HEK293 (cell line): ENCODE results near the gene RRAS.

Source experiments
- CTCF ChIA-PET: fragments of 350-600 bp; formaldehyde crosslinking; extraction: SDS; loops from one replicate; lab custom pipeline; 2021; ENCODE audit warnings: antibody characterized with exemption; lab: Yijun Ruan, JAX
- POLR2A ChIA-PET: fragments of 300-600 bp; formaldehyde crosslinking; extraction: SDS; loops from one replicate; lab custom pipeline; 2020; ENCODE audit warnings: antibody characterized with exemption, inconsistent platforms; lab: Yijun Ruan, JAX
- H3K27ac ChIP-seq: fragments of 200-500 bp; sonication (Bioruptor generic); 2 replicates; pipeline ENCODE4 v1.5.1; 2014; ENCODE audit warnings: low read depth, low read length, control low read depth, inconsistent platforms; ENCODE audit errors: extremely low read depth
- H3K36me3 ChIP-seq, 2 experiments: fragments of 200-500 bp in 1 of 2; sonication (Bioruptor generic) in 1 of 2; 1 replicate in 1 of 2; 2 replicates in 1 of 2; pipeline ENCODE4 v1.5.1; 2014 to 2017; ENCODE audit warnings: inconsistent platforms in 2 of 2, low read length in 2 of 2; ENCODE audit not compliant: control insufficient read depth in 2 of 2, insufficient read depth in 1 of 2
- H3K4me1 ChIP-seq: fragments of 200-500 bp; sonication (Bioruptor generic); 2 replicates; pipeline ENCODE4 v1.5.1; 2014; ENCODE audit warnings: mild to moderate bottlenecking, low read length, inconsistent platforms; ENCODE audit not compliant: control insufficient read depth, insufficient read depth
- H3K4me3 ChIP-seq: 2 replicates; pipeline ENCODE4 v1.5.1; 2011; ENCODE audit warnings: low read depth, mild to moderate bottlenecking, control low read depth, low read length, moderate library complexity
- H3K9me3 ChIP-seq: fragments of 200-500 bp; sonication (Bioruptor generic); 2 replicates; pipeline ENCODE4 v1.5.1; 2014; ENCODE audit warnings: low read depth, low read length, inconsistent platforms; ENCODE audit not compliant: control insufficient read depth, insufficient read depth
- FEZF1 ChIP-seq: fragments of 450-650 bp; formaldehyde crosslinking; IDR thresholded peaks from 2 replicates; pipeline ENCODE4 v1.5.1; 2016; ENCODE audit warnings: missing biosample characterization, missing genetic modification characterization
- MEIS1 ChIP-seq: sonication (generic); formaldehyde crosslinking; IDR thresholded peaks from 2 replicates; pipeline ENCODE4 v1.8.1; 2022; ENCODE audit warnings: missing genetic modification reagents, mild to moderate bottlenecking, borderline replicate concordance
- SETDB1 ChIP-seq: IDR thresholded peaks from one replicate; pipeline ENCODE4 v1.6.1; 2017; ENCODE audit warnings: mild to moderate bottlenecking, low read length, moderate library complexity, mixed read lengths; ENCODE audit not compliant: insufficient read length
- YY1 ChIP-seq: fragments of 450-650 bp; formaldehyde crosslinking; IDR thresholded peaks from 2 replicates; pipeline ENCODE4 v1.5.1; 2018; ENCODE audit warnings: missing biosample characterization, missing genetic modification characterization
- ZNF112 ChIP-seq: fragments of 450-650 bp; formaldehyde crosslinking; IDR thresholded peaks from 2 replicates; pipeline ENCODE4 v1.5.0; 2017; ENCODE audit warnings: missing biosample characterization, missing genetic modification characterization
- ZNF114 ChIP-seq: fragments of 450-650 bp; formaldehyde crosslinking; IDR thresholded peaks from 2 replicates; pipeline ENCODE4 v1.5.0; 2017; ENCODE audit warnings: missing biosample characterization, missing genetic modification characterization
- ZNF211 ChIP-seq: fragments of 450-650 bp; formaldehyde crosslinking; IDR thresholded peaks from 2 replicates; pipeline ENCODE4 v1.5.1; 2016; ENCODE audit warnings: low read depth, missing biosample characterization, missing genetic modification characterization
- ZNF274 ChIP-seq, 2 experiments: fragments of 200-500 bp in 1 of 2; fragments of 450-650 bp in 1 of 2; sonication (Bioruptor generic) in 1 of 2; formaldehyde crosslinking in 1 of 2; IDR thresholded peaks; 2 replicates each; pipeline versions ENCODE4 v1.5.1 to v1.6.1; 2014 to 2016; ENCODE audit warnings: borderline replicate concordance in 1 of 2, inconsistent platforms in 1 of 2, low read length in 1 of 2, missing biosample characterization in 1 of 2, missing genetic modification characterization in 1 of 2
- ZNF394 ChIP-seq: fragments of 450-650 bp; formaldehyde crosslinking; IDR thresholded peaks from 2 replicates; pipeline ENCODE4 v1.5.1; 2016; ENCODE audit warnings: missing biosample characterization, missing genetic modification characterization, mild to moderate bottlenecking, moderate library complexity, borderline replicate concordance
- ZNF433 ChIP-seq: fragments of 450-650 bp; formaldehyde crosslinking; IDR thresholded peaks from 2 replicates; pipeline ENCODE4 v1.5.1; 2016; ENCODE audit warnings: missing biosample characterization, missing genetic modification characterization, low read depth
- ZNF626 ChIP-seq: fragments of 450-650 bp; sonication (Bioruptor Pico); formaldehyde crosslinking; IDR thresholded peaks from 2 replicates; pipeline ENCODE4 v1.5.1; 2018; ENCODE audit warnings: missing biosample characterization, missing genetic modification characterization, inconsistent platforms
- ZNF654 ChIP-seq: fragments of 450-650 bp; formaldehyde crosslinking; IDR thresholded peaks from 2 replicates; pipeline ENCODE4 v1.5.1; 2016; ENCODE audit warnings: low read depth, missing biosample characterization, missing genetic modification characterization
- ZNF660 ChIP-seq: fragments of 450-650 bp; IDR thresholded peaks from 2 replicates; pipeline ENCODE4 v1.5.1; 2018; ENCODE audit warnings: missing biosample characterization, mild to moderate bottlenecking, missing genetic modification characterization
- ZNF670 ChIP-seq: fragments of 450-650 bp; formaldehyde crosslinking; IDR thresholded peaks from 2 replicates; pipeline ENCODE4 v1.5.1; 2016; ENCODE audit warnings: missing biosample characterization, missing genetic modification characterization, low read depth
- ZNF791 ChIP-seq: fragments of 450-650 bp; formaldehyde crosslinking; IDR thresholded peaks from 2 replicates; pipeline ENCODE4 v1.5.1; 2016; ENCODE audit warnings: missing biosample characterization, missing genetic modification characterization
- TF ChIP-seq, protein P1 (sequence below): fragments of 450-650 bp; formaldehyde crosslinking; IDR thresholded peaks from 2 replicates; pipeline ENCODE4 v1.5.1; 2016; ENCODE audit warnings: missing biosample characterization, missing genetic modification characterization, borderline replicate concordance
- TF ChIP-seq, protein P2 (sequence below): fragments of 450-650 bp; formaldehyde crosslinking; IDR thresholded peaks from 2 replicates; pipeline ENCODE4 v1.5.1; 2016; ENCODE audit warnings: missing biosample characterization, missing genetic modification characterization
- TF ChIP-seq, protein P3 (sequence below): fragments of 450-650 bp; formaldehyde crosslinking; IDR thresholded peaks from 2 replicates; pipeline ENCODE4 v1.5.1; 2016; ENCODE audit warnings: missing biosample characterization, missing genetic modification characterization
- TF ChIP-seq, protein P4 (sequence below): fragments of 450-650 bp; formaldehyde crosslinking; IDR thresholded peaks from 2 replicates; pipeline ENCODE4 v1.5.1; 2016; ENCODE audit warnings: missing biosample characterization, missing genetic modification characterization
- TF ChIP-seq, protein P5 (sequence below): fragments of 450-650 bp; formaldehyde crosslinking; IDR thresholded peaks from 2 replicates; pipeline ENCODE4 v1.5.1; 2016; ENCODE audit warnings: missing biosample characterization, missing genetic modification characterization
- TF ChIP-seq, protein P6 (sequence below): fragments of 450-650 bp; formaldehyde crosslinking; IDR thresholded peaks from 2 replicates; pipeline ENCODE4 v1.5.1; 2017; ENCODE audit warnings: missing biosample characterization, missing genetic modification characterization

RRAS gene

DNA sequence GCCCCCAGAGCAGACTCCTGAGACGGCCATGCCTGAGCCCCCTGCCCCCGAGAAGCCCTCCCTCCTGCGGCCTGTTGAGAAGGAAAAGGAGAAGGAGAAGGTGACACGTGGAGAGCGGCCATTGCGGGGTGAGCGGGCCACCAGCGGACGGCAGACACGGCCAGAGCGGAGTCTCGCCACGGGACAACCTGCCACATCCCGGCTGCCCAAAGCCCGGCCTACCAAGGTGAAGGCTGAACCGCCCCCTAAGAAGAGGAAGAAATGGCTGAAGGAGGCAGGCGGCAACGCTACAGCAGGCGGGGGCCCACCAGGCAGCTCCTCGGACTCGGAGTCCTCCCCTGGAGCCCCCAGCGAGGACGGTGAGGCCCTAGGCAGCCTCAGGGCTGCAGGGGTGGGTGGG lies 24.1 kb downstream of the RRAS start (continued):
- TF ChIP-seq, protein P1, sequence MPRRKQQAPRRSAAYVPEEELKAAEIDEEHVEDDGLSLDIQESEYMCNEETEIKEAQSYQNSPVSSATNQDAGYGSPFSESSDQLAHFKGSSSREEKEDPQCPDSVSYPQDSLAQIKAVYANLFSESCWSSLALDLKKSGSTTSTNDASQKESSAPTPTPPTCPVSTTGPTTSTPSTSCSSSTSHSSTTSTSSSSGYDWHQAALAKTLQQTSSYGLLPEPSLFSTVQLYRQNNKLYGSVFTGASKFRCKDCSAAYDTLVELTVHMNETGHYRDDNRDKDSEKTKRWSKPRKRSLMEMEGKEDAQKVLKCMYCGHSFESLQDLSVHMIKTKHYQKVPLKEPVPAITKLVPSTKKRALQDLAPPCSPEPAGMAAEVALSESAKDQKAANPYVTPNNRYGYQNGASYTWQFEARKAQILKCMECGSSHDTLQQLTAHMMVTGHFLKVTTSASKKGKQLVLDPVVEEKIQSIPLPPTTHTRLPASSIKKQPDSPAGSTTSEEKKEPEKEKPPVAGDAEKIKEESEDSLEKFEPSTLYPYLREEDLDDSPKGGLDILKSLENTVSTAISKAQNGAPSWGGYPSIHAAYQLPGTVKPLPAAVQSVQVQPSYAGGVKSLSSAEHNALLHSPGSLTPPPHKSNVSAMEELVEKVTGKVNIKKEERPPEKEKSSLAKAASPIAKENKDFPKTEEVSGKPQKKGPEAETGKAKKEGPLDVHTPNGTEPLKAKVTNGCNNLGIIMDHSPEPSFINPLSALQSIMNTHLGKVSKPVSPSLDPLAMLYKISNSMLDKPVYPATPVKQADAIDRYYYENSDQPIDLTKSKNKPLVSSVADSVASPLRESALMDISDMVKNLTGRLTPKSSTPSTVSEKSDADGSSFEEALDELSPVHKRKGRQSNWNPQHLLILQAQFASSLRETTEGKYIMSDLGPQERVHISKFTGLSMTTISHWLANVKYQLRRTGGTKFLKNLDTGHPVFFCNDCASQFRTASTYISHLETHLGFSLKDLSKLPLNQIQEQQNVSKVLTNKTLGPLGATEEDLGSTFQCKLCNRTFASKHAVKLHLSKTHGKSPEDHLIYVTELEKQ (tag by site-specific recombination): no peak
- TF ChIP-seq ZNF433 (tag by site-specific recombination) (no peak), YY1 (tag by site-specific recombination) (no peak), SETDB1 (no peak), MEIS1 (CRISPR knock-in tag) (no peak), ZNF112 (tag by site-specific recombination) (no peak)
- TF ChIP-seq, protein P2, sequence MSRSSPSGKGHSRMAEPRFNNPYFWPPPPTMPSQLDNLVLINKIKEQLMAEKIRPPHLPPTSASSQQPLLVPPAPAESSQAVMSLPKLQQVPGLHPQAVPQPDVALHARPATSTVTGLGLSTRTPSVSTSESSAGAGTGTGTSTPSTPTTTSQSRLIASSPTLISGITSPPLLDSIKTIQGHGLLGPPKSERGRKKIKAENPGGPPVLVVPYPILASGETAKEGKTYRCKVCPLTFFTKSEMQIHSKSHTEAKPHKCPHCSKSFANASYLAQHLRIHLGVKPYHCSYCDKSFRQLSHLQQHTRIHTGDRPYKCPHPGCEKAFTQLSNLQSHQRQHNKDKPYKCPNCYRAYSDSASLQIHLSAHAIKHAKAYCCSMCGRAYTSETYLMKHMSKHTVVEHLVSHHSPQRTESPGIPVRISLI (tag by site-specific recombination): no peak
- TF ChIP-seq, protein P3, sequence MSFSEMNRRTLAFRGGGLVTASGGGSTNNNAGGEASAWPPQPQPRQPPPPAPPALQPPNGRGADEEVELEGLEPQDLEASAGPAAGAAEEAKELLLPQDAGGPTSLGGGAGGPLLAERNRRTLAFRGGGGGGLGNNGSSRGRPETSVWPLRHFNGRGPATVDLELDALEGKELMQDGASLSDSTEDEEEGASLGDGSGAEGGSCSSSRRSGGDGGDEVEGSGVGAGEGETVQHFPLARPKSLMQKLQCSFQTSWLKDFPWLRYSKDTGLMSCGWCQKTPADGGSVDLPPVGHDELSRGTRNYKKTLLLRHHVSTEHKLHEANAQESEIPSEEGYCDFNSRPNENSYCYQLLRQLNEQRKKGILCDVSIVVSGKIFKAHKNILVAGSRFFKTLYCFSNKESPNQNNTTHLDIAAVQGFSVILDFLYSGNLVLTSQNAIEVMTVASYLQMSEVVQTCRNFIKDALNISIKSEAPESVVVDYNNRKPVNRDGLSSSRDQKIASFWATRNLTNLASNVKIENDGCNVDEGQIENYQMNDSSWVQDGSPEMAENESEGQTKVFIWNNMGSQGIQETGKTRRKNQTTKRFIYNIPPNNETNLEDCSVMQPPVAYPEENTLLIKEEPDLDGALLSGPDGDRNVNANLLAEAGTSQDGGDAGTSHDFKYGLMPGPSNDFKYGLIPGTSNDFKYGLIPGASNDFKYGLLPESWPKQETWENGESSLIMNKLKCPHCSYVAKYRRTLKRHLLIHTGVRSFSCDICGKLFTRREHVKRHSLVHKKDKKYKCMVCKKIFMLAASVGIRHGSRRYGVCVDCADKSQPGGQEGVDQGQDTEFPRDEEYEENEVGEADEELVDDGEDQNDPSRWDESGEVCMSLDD (tag by site-specific recombination): no peak

DNA sequence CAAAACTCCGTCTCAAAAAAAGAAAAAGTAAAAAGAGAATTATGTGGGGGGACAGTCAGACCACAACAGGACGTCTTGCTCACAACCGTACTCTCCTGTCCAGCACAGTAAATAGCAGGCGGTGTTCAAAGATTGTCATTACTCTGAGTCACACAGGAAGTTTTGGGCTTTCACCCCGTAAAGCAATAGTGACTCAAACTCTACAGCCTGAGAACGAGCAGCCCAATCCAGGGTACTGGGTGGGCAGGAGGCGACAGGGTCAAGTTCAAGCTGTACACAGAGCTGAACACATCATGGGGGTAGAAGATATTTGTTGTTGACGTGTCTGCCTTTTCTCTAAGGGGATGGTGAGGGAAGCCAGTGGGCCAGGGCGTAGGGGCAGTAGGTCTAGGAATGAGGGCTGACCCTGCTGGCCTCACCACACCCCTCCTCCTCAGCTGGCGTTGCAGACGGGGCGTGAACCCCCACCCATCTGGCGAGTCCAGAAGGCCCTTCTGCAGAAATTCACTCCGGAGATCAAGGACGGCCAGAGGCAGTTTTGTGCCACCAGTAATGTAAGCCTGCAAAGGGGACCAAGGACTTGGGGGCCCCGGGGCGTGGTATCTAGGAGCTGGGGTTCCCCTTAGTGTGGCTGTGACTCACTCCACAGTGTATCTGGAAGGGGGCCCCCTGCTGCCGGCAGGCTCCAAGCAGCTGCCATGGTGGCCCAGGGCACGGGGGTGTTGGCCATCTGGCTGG lies 25.7 kb downstream of the RRAS start:
- 0 out of 2 replicates have a peak overlapping the region, but pooled peaks have one; percentile 37 for H3K27ac ChIP-seq
- ChIA-PET CTCF (interaction anchor here (1.1 kb wide), 1 partner anchor 44 kb away, joined by 3 read pairs; no protein-coding TSS in a partner anchor), POLR2A (no interaction called here)
- H3K4me3 ChIP-seq: no peak overlapping the region
- H3K36me3 ChIP-seq: peaks cover 67 to 83% of the 10 kb centered on the region in 2 experiments
- H3K9me3 ChIP-seq: no peaks in the 10 kb centered on the region
- H3K4me1 ChIP-seq: no peaks in the 10 kb centered on the region
- TF ChIP-seq ZNF274 (IDR thresholded peaks at IDR 0.05; ENCODE audit: low read length) (no peak), ZNF274 (tag by site-specific recombination; IDR thresholded peaks at IDR 0.05; ENCODE audit: borderline replicate concordance) (no peak), ZNF394 (tag by site-specific recombination) (no peak), ZNF791 (tag by site-specific recombination) (no peak), ZNF211 (tag by site-specific recombination) (no peak), ZNF626 (tag by site-specific recombination) (no peak), ZNF654 (no peak), ZNF660 (tag by site-specific recombination) (no peak), ZNF114 (tag by site-specific recombination) (no peak), FEZF1 (no peak), ZNF670 (no peak)
- TF ChIP-seq, protein P4, sequence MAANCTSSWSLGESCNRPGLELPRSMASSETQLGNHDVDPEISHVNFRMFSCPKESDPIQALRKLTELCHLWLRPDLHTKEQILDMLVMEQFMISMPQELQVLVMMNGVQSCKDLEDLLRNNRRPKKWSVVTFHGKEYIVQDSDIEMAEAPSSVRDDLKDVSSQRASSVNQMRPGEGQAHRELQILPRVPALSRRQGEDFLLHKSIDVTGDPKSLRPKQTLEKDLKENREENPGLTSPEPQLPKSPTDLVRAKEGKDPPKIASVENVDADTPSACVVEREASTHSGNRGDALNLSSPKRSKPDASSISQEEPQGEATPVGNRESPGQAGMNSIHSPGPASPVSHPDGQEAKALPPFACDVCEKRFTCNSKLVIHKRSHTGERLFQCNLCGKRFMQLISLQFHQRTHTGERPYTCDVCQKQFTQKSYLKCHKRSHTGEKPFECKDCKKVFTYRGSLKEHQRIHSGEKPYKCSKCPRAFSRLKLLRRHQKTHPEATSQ (tag by site-specific recombination): no peak
- TF ChIP-seq, protein P5, sequence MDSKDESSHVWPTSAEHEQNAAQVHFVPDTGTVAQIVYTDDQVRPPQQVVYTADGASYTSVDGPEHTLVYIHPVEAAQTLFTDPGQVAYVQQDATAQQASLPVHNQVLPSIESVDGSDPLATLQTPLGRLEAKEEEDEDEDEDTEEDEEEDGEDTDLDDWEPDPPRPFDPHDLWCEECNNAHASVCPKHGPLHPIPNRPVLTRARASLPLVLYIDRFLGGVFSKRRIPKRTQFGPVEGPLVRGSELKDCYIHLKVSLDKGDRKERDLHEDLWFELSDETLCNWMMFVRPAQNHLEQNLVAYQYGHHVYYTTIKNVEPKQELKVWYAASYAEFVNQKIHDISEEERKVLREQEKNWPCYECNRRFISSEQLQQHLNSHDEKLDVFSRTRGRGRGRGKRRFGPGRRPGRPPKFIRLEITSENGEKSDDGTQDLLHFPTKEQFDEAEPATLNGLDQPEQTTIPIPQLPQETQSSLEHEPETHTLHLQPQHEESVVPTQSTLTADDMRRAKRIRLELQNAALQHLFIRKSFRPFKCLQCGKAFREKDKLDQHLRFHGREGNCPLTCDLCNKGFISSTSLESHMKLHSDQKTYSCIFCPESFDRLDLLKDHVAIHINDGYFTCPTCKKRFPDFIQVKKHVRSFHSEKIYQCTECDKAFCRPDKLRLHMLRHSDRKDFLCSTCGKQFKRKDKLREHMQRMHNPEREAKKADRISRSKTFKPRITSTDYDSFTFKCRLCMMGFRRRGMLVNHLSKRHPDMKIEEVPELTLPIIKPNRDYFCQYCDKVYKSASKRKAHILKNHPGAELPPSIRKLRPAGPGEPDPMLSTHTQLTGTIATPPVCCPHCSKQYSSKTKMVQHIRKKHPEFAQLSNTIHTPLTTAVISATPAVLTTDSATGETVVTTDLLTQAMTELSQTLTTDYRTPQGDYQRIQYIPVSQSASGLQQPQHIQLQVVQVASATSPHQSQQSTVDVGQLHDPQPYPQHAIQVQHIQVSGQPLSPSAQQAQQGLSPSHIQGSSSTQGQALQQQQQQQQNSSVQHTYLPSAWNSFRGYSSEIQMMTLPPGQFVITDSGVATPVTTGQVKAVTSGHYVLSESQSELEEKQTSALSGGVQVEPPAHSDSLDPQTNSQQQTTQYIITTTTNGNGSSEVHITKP (tag by site-specific recombination): no peak
- TF ChIP-seq, protein P6, sequence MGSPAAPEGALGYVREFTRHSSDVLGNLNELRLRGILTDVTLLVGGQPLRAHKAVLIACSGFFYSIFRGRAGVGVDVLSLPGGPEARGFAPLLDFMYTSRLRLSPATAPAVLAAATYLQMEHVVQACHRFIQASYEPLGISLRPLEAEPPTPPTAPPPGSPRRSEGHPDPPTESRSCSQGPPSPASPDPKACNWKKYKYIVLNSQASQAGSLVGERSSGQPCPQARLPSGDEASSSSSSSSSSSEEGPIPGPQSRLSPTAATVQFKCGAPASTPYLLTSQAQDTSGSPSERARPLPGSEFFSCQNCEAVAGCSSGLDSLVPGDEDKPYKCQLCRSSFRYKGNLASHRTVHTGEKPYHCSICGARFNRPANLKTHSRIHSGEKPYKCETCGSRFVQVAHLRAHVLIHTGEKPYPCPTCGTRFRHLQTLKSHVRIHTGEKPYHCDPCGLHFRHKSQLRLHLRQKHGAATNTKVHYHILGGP (tag by site-specific recombination): no peak
